GM19240 (cell line): ENCODE results near the gene CCDC192.

ENCODE experiments used
- DNase-seq: peaks from one replicate; pipeline ENCODE4 v3.0.0; 2011; ENCODE audit warnings: low spot score; ENCODE audit not compliant: insufficient read length

CCDC192 gene

DNA sequence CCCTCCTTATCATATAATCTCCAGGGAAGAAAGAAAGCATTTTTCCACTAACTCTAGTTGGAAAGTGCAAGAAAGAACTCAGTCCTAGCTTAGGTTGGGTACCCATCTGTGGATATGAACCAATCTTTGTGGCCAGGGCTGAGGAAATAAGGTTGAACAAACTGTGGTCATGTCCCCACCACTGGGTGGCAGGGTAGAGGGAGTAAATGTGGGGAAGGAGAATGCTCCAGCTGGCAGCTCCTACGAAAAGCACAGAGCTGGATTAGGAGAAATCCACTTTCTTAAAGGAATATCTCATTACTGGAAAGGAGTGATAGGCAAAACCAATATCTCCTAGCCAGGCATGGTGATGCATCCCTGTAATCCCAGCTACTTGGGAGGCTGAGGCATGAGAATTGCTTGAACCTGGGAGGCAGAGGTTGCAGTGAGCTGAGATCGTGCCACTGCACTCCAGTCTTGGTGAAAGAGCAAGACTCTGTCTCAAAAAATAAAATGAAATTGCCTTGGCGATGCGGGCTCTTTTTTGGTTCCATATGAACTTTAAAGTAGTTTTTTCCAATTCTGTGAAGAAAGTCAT is 175.1 kb downstream of the CCDC192 start:
- no peak for DNase-seq

DNA sequence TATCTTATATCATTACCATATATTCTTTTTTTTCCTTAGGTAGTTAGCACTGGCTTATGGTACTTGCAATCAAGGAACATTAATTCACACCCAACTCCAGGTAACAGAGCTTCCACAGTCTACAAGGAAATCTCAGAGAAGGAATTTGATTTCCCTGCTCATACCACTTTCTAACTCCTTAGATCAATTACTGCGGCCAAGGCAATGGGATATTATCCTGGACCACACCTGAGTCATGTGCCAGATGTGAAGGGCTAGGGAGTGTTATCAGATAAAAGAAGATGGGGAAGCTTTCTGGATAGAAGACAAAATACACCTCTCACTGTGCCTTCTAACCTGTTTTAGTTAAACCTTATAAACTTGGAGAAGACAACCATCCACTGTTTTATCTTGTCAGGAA is 181.2 kb downstream of the CCDC192 start:
- no peak for DNase-seq

DNA sequence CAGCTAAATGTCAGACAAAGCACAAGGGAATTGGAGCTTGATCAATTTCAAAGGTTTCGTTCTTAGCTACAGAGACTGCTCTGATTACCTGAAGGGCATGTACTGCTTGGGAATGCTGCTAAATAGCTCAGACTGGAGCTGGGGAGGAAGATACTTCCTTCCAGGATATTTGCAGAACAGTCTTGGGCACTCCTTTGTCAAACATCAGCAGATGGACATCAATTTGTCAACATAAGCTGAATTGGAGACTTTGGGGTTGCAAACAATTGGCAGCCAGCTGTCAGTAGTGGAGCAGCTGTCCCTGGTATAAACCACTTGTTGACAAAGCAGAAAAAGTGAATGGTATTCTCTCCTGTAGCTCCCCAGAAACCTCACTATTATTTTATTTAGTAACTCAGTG is 182.0 kb downstream of the CCDC192 start:
- DNase-seq = no peak

DNA sequence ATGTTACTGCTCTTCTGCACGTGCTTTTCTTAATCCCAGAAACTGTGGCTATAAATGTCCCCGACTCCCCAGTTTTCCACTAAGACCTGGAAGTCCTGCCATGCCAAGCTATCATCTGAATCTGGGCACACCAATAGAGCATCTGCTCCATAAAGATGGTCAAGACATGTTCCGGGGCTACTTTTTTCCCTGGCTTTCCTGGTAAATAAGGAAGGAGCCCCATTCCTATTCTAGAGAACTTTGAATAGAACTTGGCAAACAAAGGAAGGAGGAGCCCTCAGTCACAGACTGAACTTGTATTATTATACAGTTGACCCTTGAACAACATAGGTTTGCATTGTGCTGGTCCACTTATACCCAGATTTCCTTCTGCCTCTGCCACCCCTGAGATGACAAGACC is 182.9 kb downstream of the CCDC192 start:
- no peak for DNase-seq

DNA sequence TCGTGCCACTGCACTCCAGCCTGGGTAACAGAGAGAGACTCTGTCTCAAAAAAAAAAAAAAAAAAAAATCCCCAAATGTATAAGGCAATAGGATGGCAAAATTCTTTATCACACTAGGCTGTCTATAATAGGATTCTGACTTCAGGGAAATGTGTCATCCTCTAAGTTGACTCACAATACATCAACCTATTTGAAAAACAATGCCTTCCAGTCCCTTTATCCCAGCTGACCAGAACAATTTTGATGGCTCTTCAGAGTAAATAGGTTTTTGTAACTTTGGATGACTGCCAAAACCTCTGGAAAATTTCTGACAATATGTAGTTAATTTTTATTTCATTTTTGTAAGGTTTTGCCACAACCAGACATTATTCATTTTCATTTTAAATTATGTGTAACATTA is 184.1 kb downstream of the CCDC192 start:
- DNase-seq = no peak

DNA sequence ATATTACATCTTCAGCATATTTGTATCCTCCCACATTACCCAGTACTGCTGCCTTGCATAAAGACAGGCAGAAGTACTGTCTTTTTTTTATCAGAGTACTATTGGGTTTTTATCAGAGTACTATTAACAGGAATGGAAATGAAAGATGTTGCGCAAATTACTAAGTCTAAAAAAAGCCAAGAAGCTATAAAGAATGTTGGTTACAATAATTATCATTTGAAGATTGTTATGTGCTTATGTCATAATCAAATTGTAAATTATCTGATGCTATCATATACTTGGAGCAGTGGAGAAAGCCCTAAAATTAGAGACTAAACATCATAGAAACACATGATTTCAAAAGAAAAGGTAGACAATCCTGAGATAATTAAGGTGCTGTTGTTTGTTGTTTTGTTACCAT is 188.8 kb downstream of the CCDC192 start:
- no peak for DNase-seq

DNA sequence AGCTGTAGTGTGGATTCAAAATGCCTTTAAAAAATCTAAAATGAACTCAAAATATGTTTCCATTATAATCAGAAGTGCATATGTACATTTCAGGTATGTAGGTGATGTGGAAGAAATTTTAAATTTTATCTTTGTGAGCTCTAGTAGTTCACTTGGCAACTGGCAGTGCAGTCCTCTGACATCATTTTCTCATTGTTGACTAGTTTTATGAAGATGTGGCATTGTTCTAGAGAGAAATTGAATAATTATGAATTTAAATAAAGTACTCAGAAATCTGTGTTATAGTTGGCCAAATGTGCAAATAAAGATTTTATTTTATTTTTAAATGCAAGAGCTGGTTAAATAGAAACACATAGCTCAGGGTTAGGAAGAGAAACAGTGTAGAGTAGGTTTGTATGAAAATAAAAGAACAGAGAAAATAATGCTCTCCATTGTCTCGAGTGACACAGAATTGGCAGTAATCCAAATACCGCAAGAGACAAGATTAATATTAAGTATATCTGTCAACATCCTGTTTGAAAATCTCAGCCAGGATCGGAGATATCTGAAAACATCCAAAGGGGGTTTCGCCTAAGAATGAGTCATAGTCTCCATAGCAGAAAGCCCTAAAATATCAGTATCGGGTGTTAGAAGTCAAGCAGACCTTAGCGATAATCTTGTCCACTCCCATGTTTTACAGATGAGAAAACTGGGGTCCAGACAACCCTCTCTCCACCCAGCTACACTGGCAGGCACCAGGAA is 189.4 kb downstream of the CCDC192 start:
- DNase-seq = no peak

DNA sequence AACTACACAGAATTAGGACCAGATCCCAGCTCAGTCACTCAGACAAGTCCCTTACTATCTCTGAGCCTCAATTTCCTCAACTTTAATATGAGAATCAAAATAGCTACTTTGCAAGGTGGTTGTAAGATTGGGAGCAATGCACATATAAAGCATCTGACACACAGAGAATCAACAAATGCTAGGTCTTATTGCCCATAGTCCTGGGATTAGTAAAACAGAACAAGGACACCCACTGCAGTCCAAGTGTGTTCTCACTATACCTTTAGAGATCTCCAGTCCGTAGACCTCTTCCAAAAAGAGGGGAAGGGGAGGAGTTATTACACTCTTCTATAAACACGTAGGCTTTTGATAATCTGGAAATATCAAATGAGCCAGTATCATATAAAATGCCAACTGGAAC is 190.0 kb downstream of the CCDC192 start:
- DNase-seq = no peak

DNA sequence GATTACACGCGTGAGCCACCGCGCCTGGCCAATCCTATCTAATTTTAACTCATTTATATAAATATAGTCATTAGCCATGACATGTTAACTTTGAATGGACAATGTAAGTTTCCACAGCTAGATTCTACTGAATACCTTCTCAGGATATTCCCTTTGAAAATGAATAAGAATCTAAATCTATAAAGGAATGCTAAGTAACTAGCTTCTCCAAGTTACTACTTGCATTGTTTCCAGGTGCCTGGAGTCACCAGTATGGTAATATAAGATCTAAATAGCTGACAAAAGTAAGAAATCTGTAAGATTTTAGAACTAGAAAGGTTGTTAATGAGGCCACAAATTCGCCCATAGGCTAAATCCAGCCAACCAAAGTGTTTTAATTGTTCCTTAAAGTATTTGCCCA is 191.3 kb downstream of the CCDC192 start:
- no peak for DNase-seq

DNA sequence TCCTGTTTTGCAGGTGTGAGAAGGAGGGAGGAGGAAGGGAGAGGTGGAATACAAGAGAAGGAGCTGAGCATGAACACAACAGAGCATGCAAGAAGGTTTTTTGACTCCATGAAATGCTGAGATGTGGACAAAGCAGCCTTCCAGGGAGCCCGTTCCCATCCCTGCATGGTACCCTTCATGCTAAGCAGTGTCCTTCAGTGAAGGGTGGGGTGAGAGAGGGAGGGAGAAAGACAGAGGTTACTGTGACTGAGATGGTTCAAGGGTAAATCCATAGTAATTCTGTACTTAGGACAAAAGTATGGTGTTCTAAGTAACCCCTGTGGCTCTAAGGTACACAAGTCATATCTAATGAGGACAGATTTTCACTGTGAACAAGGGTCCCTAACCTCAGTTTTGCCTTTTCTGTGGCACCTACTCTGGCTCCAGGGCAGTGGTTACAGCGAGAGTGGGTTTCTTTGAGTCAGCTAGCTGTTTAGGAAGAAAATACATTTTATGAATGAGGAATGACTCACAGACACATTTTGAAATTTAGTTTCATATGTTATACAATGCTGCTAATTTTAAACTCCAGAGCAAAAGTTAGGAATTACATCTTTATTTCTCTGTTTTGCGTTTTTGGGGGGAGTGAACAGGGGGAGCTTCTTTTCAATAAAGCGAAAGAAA is 195.5 kb downstream of the CCDC192 start:
- no peak for DNase-seq

DNA sequence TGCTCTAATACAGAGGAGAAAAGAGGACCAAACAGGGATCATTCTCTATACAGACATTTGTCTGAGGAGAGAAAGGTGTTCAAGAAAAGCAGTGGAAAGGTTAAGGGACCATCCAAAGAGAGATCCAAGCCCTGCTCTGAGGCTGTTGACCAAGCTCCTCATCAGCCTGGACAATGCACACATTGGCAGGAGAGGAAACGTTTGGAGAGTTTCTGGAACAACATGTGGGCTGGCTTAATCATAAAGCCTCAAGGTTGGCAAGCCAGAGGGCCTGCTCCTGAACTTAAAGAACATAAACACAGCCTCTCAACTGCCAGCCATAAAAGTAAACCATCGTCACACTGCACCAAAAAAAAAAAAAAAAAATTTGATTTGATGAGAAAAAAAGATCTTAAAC is 196.0 kb downstream of the CCDC192 start:
- no peak for DNase-seq

DNA sequence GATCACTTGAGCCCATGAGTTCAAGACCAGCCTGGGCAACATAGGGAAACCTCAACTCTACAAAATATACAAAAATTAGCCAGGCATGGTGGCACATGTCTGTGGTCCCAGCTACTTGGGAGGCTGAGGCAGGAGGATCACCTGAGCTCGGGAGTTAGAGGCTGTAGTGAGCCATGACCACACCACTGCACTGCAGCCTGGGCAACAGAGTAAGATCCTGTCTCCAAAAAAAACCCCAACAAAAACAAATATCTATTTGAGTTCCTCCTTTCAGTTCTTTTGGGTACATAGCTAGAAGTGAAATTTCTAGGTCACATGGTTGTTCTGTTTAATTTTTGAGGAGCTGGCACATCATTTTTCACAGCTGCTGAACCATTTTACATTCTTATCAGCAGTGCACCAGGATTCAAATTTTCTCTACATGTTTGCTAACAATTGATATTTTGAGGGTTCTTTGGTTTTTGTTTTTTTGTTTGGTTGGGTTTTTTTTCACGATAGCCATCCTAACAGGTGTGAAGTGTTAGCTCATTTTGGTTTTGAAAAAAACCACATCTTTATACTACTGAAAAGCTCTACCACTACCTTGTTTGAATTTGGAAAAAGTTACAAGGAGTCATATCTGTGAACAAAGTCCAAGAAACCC is 203.5 kb downstream of the CCDC192 start:
- DNase-seq = no peak

DNA sequence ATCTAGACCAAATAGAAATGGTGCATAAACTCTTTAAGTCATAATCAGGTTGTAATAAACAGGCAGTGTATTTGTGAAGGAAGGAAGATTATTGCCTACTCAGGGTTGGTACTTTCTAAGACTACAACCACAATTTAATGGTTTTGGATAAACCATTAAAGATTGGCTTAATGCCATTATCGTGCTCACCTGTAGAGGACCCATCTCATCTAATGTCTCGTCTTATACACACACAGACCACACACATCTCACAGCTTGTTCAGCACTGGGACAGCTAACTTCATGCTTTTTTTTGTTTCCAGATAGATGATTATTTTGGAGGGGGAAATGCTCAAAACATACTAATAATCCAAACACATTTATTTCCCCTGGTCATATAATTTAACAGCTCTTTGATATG is 204.7 kb downstream of the CCDC192 start:
- DNase-seq = no peak

DNA sequence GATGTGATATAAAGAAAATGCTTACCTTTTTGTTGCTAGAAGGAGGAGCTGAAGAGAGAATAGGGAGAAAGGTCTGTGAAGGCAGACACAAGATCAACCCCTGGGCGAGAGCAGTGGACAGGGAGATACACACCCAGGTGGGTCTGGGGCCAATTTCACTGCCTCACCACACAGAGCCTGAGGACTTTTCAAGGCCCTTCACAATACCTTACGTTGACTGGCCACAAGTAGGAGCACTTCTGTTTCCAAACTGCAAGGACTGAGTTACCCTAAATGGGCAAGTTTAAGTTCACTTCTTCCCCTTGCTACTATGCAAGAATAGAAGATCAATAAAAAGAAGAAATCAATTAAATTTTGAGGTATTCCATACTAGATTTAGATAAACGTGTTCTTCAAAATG is 205.9 kb downstream of the CCDC192 start:
- peak; percentile 10 for DNase-seq

DNA sequence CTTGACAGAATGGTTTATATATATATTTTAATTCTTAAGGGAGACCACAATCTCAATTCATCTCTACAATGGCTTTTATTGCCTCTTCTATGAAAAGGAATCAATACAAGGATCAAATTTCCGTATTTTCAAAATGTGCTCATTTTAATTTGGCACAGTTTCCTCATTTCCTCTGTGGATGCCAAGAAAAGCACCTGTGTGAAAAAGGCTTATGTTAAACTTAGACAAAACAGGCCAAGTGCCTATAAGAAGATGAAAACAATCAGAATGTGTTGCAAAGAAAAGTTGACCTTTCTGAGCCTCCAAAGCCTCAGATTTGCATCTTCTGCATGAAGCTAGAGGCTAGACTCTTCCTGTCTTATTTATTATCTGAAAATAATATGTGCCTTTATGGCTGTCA is 206.6 kb downstream of the CCDC192 start:
- DNase-seq = no peak

DNA sequence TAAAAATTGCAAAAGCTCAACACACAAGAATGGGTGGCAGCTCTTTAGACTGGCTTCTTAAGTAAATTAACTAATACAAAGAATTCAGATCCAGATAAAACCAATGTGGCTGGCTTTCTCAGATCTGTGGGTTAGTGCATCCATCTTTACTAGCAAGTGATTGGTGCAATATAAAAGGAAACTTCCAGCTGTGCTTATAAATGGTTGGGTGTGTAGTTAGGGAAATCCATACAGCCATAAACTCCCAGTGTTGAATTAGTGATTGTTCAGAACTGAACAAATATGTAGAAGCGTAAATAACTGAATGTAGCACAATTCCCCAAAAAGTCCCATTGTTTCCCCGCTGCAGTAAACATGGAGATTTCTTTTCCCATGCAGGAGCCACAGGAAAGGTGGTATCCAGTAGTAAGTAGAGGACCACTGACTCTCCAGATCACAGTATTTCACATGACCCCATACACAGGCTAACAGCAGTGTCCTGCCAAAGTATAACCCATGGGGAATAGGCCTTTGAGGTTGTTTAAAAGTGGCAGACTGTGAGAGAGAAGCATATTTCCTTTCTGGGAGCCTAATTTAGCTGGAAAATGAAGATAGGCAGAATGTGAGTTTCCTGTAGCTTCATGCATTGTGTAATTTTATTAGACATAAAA is 207.2 kb downstream of the CCDC192 start:
- no peak for DNase-seq

DNA sequence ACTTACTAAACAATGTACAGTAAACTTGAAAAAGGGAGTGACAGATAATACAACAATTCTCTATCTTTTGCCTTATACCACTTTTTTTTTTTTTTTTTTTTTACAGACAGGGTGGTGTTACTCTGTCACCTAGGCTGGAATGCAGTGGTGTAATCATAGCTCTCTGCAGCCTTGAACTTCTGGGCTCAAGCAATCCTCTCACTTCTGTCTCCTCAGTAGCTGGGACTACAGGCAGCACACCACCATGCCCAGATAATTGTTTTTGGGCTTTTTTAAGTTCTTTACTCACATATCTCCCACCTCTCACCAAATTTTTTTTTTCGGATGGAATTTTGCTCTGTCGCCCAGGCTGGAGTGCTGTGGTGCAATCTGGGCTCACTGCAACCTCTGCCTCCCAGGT is 208.4 kb downstream of the CCDC192 start:
- DNase-seq = no peak

DNA sequence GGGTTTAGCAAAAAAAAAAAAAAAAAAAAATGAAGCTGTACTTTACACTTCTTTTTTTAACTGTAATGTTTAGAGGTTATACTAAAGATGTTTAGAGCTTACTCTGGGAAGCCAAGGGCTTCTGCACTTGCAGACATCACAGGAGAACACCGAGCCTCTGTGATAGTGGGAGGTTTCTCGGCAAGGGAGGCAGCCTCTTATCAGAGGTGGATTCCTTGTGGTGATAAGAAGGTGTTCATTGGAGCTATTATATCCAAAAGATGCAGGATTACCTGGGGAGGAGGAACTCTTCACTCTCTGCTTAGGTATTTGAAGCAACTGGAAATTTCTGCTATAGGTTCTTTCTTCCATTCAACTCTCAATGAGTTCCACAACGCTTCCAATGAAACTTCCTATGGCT is 209.2 kb downstream of the CCDC192 start:
- DNase-seq = no peak

DNA sequence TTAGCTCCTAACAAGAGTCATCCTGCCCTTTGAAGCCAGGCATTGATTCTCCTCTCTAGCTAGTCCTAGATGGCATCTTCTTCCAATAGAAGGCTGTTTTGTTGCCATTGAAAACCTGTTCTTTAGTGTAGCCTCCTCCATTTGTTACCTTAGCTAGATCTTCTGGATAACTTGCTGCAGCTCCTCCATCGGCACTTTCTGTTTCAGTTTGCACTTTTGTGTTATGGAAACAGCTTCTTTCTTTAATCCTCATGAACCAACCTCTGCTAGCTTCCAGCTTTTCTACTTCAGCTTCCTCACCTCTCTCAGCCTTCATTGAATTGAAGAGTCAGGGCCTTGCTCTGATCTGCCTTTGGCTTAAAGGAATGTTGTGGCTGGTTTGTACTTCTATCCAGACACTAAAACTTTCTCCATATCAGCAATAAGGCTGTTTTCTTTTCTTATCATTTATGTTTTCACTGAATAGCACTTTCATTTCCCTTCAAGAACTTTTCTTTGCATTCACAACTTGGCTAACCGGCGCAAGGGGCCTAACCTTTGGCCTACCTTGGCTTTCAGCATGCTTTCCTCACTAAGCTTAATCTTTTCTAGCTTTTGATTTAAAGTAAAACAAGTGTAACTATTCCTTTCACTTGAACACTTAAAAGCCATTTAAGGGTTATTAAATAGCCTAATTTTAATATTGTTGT is 213.8 kb downstream of the CCDC192 start:
- DNase-seq = no peak

DNA sequence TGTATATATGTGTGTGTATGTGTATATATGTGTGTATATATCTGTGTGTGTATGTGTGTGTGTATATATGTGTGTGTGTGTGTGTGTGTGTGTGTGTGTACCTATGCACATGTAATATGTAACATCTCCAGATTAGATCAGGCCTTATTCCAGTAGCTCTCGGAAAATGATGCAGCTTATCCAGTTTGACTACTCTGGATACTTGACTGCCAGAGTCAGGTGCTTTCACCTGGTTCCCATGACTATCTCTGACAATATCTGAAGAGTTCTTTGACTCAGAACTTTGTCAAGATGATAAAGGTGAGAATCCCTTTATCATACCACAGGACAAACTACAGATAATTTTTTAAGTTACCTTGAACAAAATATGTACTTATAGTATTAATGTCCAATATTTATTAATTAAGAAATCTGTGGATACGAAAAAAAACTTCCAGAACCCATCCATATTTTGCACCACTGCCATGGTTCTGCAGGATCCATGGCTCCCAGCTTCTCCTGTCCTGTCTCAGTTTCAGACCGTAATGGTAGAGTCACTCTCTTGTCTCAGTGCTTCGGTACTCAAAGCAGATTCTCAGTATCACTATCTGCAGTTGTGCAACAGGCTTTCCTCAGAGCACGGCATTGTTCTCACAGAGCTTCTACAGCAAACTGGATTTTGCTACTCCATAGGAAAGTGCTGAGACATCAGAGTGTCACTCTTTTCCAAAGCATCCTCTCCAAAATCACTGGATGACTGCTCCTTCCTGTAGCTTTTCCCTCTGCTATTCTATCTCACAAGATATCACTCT is 216.0 kb downstream of the CCDC192 start:
- no peak for DNase-seq

DNA sequence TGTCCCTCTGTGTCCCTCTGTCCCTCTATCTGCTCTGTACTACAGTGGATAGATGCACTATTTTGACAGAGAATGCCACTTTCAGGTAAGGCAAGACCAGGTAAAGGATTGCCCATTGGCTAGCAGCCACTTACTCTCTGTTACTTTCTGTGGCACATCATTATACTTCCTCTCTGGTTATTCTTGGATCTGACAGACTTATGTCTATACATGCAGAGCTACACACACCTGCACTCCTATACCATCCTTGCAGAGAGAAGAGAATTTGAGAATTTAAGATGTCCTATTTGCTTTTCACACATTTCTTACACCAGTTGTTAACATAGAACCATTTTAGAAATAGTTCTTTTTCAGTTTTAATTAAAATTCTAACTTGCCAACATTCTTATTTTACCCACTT is 216.6 kb downstream of the CCDC192 start:
- DNase-seq = no peak
